Astrocyte (in vitro differentiated cells and primary cell): ENCODE measurements around the gene CST2.

Experiments
- EZH2 ChIP-seq: IDR thresholded peaks from 2 replicates; pipeline ENCODE4 v1.6.1; 2012; ENCODE audit warnings: mild to moderate bottlenecking, low read length, inconsistent platforms; ENCODE audit not compliant: insufficient read depth
- TF ChIP-seq, protein P1 (sequence below): IDR thresholded peaks from 2 replicates; pipeline ENCODE4 v1.5.1; 2011; ENCODE audit warnings: low read depth, mild to moderate bottlenecking, inconsistent platforms, low read length, moderate library complexity; ENCODE audit not compliant: insufficient read depth

DNA sequence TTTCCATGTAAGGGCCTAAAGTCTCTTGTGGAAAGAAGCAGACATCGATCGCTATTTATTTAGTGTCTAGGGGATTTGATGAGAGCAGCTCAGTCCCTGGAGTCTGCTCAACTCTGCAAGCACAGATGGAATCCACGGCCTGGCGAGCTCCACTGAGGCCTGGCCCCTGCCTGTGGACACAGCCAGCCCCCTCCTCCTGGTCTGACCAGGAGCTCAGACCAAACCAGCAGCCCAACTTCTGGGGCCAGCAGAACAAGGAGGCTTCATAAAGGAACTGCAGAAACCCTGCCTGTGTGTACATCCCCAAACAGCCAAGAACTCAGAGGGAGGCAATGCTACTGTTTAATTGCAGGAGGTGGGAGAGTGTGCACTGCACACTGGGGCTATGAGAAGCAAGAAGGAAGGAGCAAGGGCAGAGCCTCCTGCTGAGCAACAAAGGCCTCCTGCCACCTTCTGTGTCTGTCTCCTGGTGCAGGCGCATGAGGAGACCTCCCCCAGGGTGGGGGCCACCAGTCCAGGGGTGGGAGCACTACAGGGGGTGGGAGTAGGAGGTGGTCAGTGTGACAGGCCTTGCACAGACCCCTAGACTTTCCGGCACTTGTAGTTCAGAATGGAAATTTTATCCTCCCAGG, 49.2 kb upstream of the CST2 start:
- TF ChIP-seq, protein P1, sequence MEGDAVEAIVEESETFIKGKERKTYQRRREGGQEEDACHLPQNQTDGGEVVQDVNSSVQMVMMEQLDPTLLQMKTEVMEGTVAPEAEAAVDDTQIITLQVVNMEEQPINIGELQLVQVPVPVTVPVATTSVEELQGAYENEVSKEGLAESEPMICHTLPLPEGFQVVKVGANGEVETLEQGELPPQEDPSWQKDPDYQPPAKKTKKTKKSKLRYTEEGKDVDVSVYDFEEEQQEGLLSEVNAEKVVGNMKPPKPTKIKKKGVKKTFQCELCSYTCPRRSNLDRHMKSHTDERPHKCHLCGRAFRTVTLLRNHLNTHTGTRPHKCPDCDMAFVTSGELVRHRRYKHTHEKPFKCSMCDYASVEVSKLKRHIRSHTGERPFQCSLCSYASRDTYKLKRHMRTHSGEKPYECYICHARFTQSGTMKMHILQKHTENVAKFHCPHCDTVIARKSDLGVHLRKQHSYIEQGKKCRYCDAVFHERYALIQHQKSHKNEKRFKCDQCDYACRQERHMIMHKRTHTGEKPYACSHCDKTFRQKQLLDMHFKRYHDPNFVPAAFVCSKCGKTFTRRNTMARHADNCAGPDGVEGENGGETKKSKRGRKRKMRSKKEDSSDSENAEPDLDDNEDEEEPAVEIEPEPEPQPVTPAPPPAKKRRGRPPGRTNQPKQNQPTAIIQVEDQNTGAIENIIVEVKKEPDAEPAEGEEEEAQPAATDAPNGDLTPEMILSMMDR = no peak
- TF ChIP-seq EZH2 = no peak
